AML-193 (cell line): ENCODE results near the gene SLC6A9.

Experiments used
- DNase-seq, 2 experiments: peaks; one replicate each; lab custom pipeline; 2025; lab: John Stamatoyannopoulos, UW

SLC6A9 gene

GRCh38 chr1:44029260-44029910 is 1.9 kb downstream of the SLC6A9 start:
- no peak for DNase-seq

DNA sequence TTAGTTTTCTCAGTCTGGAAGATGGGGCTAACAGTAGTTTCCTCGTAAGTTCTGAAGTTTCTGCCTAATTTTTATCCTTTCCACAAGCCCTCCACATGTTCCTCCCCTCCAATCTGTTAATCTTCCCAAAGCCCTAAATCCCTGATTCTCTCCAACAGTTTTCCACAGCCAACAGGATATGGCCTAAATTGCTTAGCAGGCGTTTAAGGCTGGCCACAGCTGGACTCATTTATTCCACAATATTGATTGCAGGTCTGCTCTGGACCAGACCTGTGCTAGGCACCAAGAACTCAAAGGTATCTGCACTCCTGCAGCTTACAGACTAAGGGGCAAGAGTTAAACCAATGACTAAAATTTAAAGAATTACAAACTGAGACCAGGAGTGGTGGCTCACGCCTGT is 3.9 kb downstream of the SLC6A9 start:
- no peak for DNase-seq

- no peak for DNase-seq
These were observed 5.4 kb downstream of the SLC6A9 start for GRCh38 chr1:44025816-44026215.

DNA sequence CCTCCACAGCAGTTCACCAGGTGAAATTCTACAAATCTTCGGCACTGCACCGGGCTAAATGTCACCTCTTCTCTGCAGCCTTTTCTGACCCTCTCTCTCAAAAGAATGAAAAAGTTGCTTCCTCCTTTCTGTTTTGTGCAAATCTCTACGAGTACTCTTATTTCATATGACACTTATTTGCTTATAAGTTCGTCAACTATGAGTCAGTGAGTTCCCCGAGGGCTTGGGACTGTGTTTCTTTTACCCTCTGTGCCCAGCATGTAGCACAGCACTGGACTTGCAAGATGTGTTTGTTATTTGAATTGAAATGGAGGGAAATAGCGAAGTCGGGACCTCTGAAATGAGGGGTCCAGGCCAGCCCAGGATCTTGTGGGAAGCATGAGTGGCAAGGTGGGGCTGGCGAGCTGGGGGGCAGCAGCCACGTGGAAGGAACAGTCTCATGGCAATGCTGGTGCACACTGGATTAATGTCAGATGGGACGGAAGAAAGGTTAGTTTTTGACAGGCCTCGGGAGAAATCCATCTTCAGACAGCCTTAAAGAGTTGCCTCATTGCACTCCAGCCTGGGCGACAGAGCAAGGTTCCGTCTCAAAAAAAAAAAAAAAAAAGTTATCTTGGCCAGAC is 6.2 kb downstream of the SLC6A9 start:
- no peak for DNase-seq

GRCh38 chr1:44024031-44024902 is 7.0 kb downstream of the SLC6A9 start:
- DNase-seq, result no peak

DNA sequence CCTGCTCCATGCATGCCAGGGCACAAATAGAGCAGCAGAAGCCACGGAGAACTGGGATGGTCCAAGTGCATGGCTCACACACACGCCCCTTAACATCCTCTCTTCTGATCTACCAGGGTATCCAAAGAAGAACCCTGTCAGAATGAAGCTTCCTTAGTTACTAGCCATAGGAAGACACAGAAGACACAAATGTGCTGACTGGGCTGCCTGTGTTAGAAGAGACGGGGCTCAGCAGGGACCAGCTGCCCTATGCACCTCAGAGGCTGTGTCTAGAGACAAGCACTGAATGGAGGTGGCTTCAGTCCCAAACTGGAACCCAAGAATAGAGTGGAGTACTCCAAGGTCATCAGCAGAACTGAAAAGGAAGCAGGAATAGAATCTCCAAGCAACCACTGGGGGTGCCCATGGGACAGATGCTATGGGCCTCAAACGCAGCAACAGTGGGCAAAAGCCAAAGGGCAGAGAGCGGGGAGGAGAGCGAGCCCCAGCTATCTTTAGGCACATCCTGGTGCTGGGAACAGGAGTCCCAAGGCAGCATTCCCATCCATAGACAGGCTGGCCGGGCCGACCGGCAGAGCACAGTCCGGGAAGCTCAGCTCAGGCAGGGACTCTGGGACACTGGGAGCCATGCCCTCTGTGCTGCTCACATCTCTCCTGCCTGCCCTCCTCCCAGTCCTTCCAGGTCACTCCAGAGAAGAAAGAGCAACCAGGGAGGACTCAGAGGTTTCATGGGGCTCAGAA is 9.5 kb downstream of the SLC6A9 start:
- DNase-seq, result no peak

DNA sequence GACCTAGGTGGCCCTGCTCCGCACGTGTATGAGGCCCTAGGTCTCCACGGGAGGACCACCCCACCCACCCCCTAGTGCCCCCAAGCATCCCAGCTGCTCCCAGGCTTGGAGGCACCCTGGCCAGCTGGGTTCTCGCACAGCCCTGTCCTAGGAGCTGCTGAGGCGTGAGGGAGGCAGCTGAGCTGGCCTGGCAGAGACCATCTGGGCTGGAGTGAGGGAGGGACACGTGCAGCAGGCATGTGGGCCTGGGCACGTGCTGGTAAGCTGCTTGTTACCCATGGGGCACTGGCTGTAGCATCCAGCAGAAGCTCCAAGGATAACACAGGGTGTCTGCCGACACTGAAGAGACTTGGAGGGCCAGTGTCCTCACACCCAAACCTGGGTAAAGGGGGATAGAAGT is 10.1 kb downstream of the SLC6A9 start:
- DNase-seq, result no peak

DNA sequence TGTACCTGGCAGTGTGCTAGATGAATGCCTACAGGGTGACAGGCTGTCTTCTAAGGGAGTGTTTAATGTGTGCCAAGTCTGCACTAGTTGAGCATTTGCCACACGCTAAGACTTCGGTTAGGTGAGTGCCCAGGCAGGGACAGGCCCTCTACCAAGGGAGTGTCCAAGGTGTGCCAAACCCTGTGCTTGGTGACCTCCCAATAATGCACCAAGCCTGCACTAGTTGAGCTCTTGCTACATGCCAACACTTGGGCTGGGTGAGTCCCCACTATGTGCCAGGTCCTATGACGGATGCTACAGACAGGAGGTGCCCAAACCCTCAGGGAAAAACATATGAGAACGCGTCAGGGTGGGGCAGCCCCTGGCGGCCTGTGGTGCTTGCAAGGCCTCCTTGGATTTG is 10.8 kb downstream of the SLC6A9 start:
- DNase-seq, result no peak

- DNase-seq, result no peak
These were observed 11.8 kb downstream of the SLC6A9 start for GRCh38 chr1:44019466-44019948.

- DNase-seq, result no peak
These were observed 14.3 kb downstream of the SLC6A9 start for GRCh38 chr1:44016890-44017400.

DNA sequence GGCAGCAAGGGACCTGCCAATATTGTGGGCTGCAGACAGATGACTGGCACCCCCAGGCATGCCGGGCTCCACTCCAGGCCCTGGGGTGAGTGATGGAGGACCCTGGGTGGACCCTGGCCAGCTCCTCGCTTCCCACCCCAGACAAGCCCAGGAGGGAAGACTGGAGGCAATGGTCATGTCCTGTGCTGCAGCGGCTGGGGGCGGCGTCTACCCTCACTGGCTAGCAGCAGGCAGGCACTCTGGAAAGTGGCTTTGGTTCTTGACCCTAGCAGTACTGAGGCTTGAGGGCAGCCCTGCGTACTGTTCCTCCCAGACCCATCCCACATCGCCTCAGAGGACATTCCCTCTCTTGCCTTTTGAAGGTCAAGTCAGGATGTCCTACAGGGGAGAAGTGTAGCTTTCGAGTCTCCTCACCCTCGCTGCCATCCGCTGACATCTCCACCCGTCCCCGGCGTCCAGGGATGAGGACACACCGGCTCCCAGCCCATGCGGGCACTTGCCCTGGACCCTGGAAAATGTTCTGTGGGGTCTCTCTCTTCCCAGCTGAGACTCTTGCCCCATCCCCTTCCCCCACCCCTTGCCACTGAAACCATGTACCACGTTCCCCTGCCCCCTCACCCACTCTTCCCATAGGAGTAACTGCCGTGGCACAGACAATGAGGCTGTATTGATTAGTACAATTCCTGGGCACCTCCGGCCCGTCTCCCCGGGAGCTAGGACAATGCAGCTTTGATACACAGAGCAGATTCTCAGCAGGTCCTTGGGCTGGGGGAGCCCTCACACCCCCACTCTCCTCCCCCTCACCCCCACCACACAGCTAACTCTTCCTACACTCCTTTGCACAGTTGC is 15.0 kb downstream of the SLC6A9 start:
- DNase-seq, result no peak

- no peak for DNase-seq
These were observed 16.1 kb downstream of the SLC6A9 start for GRCh38 chr1:44015206-44015605.

DNA sequence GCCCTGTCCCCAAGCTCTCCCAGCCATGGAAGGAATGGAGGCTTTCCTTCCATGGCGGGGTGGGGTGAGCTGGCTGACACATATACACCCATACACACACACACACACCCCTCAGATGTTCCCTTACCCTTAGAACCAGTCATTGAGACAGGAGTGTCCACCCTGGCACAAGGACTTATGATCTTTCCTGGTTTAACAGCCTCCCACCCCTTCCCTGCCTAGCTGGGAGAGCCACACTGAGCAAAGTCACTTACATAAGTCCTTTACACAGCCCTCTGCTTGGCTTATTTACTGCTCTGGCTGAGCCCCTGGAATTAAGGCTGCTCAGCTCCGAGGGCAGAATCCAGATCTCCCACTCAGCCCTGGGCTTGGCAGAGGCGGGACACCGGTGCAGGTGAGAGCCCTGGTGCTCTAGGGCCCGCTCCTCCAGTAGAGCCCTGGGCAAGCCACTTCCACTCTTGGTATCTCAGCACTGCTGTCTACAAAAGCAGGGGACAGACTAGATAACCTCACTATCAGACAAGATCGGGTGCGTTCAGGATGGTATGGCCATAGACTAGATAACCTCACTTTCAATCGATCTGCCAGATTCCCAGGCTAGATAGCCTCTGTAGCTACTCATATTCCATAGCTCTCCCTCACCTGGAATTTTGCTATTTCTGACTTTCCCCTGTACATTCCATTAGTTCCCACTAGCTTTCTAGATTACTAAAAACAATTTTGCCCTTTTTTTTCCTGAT is 16.7 kb downstream of the SLC6A9 start:
- no peak for DNase-seq

GRCh38 chr1:44013949-44014348 is 17.3 kb downstream of the SLC6A9 start:
- DNase-seq, result no peak

GRCh38 chr1:44012941-44013609 is 18.2 kb downstream of the SLC6A9 start:
- no peak for DNase-seq

- DNase-seq, result no peak
These were observed 18.9 kb downstream of the SLC6A9 start for GRCh38 chr1:44012404-44012803.

DNA sequence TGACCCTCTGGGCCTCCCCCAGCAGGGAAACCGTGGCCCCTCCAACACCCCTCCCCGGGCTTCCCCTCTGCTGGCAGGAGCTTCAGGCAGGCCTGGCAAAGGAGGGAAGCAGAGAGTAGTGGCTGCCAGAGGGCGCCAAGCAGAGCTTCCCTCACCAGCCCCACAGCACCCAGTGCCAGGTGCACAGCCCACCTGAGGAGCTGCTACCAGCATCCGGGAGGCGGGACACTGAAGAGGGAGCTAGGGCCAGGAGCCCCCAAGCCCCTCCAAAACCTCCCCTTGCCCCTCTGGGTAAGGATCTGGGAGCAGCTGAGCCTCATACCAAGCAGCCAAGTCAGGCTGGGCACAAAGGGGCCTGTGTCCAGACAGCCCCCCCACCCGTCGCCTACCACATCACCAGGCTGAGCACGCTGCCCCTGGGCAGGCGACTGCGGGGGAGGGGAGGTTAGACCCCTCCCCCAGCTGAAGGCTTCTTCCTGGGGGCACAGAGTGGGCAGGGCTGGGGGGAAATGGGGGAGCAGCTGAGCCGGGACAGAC is 20.3 kb downstream of the SLC6A9 start:
- DNase-seq, result no peak

- no peak for DNase-seq
These were observed 23.0 kb downstream of the SLC6A9 start for GRCh38 chr1:44008259-44008658.

DNA sequence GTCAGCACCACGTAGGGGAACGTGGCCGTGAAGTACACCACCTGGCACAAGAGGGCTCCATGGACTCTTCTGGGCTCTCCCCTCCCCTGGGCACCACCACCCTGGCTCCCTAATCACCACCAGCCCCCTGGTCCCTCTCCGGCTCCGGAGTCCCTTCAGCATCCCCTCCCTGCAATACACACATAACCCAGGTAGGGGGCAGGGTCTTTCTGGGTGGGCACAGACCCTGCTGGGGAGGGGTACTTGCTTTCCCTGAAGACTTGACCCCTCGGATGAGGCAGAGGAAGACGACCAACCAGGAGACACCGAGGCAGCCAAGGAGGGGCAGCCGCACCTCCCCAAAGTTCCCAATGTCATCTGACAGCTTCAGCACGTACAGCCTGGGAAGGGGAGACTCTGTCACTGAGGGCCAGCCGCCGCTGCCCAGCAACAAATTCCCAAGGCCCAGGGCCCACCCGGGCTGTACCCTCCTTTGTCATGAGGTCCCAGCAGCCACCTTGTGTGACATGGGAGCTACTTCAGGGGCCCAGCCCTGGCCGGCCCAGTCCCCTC is 28.6 kb downstream of the SLC6A9 start:
- DNase-seq, result no peak
